Liver (tissue), 9 donors: ENCODE results near the gene BCAT1. TPM values are rescaled to one million over a fixed set of nuclear protein-coding genes. Genes with fewer than 3 reads are reported as not detected.

ENCODE experiments used
- DNase-seq: peaks from one replicate; pipeline ENCODE4 v3.0.0-alpha.2; 2017; ENCODE audit warnings: low spot score
- H3K27ac ChIP-seq, 2 donors: one replicate each; pipeline ENCODE4 v1.7.0; 2013; ENCODE audit warnings: inconsistent platforms in 2 of 2, low read length in 2 of 2, control low read depth in 1 of 2, low read depth in 1 of 2, mild to moderate bottlenecking in 1 of 2
- H3K27me3 ChIP-seq, 4 donors: one replicate each; pipeline versions ENCODE4 v1.6.1 to v1.7.0; 2013; ENCODE audit warnings: low read length in 3 of 4, inconsistent platforms in 1 of 4, mild to moderate bottlenecking in 1 of 4, moderate library complexity in 1 of 4; ENCODE audit not compliant: control insufficient read depth in 4 of 4, insufficient read depth in 4 of 4
- H3K36me3 ChIP-seq, 4 donors: one replicate each; pipeline versions ENCODE4 v1.6.1 to v1.7.0; 2013; ENCODE audit warnings: low read length in 3 of 4, mild to moderate bottlenecking in 3 of 4, low read depth in 1 of 4, moderate library complexity in 1 of 4; ENCODE audit not compliant: control insufficient read depth in 4 of 4, insufficient read depth in 3 of 4
- H3K4me1 ChIP-seq, 4 donors: one replicate each; pipeline versions ENCODE4 v1.6.1 to v1.7.0; 2013; ENCODE audit warnings: low read length in 3 of 4, mild to moderate bottlenecking in 3 of 4, moderate library complexity in 1 of 4; ENCODE audit not compliant: control insufficient read depth in 4 of 4, insufficient read depth in 4 of 4
- H3K4me3 ChIP-seq, 3 donors: one replicate each; pipeline versions ENCODE4 v1.6.1 to v1.7.0; 2013; ENCODE audit warnings: low read length in 3 of 3, control low read depth in 1 of 3, low read depth in 1 of 3, mild to moderate bottlenecking in 1 of 3
- H3K9ac ChIP-seq, 2 donors: one replicate each; pipeline ENCODE4 v1.7.0; 2013; ENCODE audit warnings: low read length in 2 of 2, mild to moderate bottlenecking in 2 of 2, moderate library complexity in 2 of 2, control low read depth in 1 of 2, low read depth in 1 of 2
- H3K9me3 ChIP-seq, 4 donors: one replicate each; pipeline versions ENCODE4 v1.6.1 to v1.7.0; 2013; ENCODE audit warnings: low read length in 3 of 4; ENCODE audit not compliant: control insufficient read depth in 4 of 4
- CTCF ChIP-seq: fragments of 150-350 bp; IDR thresholded peaks from 2 replicates; pipeline ENCODE4 v1.5.1; 2017; ENCODE audit warnings: improper control_type of control experiment, low read depth, low read length; ENCODE audit not compliant: missing input control
- EGR1 ChIP-seq, 2 donors: IDR thresholded peaks; 2 replicates each; pipeline ENCODE4 v1.6.1; 2016 to 2018; ENCODE audit warnings: antibody characterized with exemption in 2 of 2, low read depth in 2 of 2
- FOXA1 ChIP-seq: IDR thresholded peaks from 2 replicates; pipeline ENCODE4 v1.6.1; 2016; ENCODE audit warnings: antibody characterized with exemption
- FOXA2 ChIP-seq: IDR thresholded peaks from 2 replicates; pipeline ENCODE4 v1.6.1; 2016; ENCODE audit warnings: antibody characterized with exemption
- GABPA ChIP-seq, 2 donors: IDR thresholded peaks in 1 of 2; conservative IDR thresholded peaks in 1 of 2; 2 replicates each; pipeline ENCODE4 v1.6.1; 2016; ENCODE audit warnings: antibody characterized with exemption in 2 of 2, mild to moderate bottlenecking in 1 of 2, moderate library complexity in 1 of 2
- HNF4A ChIP-seq, 2 donors: conservative IDR thresholded peaks; 2 replicates each; pipeline ENCODE4 v1.6.1; 2016; ENCODE audit warnings: antibody characterized with exemption in 2 of 2, mild to moderate bottlenecking in 2 of 2
- HNF4G ChIP-seq: IDR thresholded peaks from 2 replicates; pipeline ENCODE4 v1.6.1; 2016; ENCODE audit warnings: antibody characterized with exemption
- JUND ChIP-seq, 2 donors: IDR thresholded peaks; 2 replicates each; pipeline ENCODE4 v1.6.1; 2016; ENCODE audit warnings: antibody characterized with exemption in 2 of 2
- NR2F2 ChIP-seq: IDR thresholded peaks from 2 replicates; pipeline ENCODE4 v1.6.1; 2016; ENCODE audit warnings: antibody characterized with exemption
- RAD21 ChIP-seq, 2 donors: IDR thresholded peaks; 2 replicates each; pipeline ENCODE4 v1.6.1; 2016; ENCODE audit warnings: antibody characterized with exemption in 2 of 2, mild to moderate bottlenecking in 2 of 2
- REST ChIP-seq: IDR thresholded peaks from 2 replicates; pipeline ENCODE4 v1.6.1; 2016; ENCODE audit warnings: antibody characterized with exemption, mild to moderate bottlenecking
- RXRA ChIP-seq, 2 donors: IDR thresholded peaks; 2 replicates each; pipeline ENCODE4 v1.6.1; 2017 to 2018; ENCODE audit warnings: antibody characterized with exemption in 2 of 2, mild to moderate bottlenecking in 1 of 2
- SP1 ChIP-seq: IDR thresholded peaks from 2 replicates; pipeline ENCODE4 v1.6.1; 2018; ENCODE audit warnings: antibody characterized with exemption, mild to moderate bottlenecking
- TAF1 ChIP-seq: conservative IDR thresholded peaks from 2 replicates; pipeline ENCODE4 v1.6.1; 2016; ENCODE audit warnings: antibody characterized with exemption, mild to moderate bottlenecking
- YY1 ChIP-seq: IDR thresholded peaks from 2 replicates; pipeline ENCODE4 v1.6.1; 2016; ENCODE audit warnings: antibody characterized with exemption, mild to moderate bottlenecking
- WGBS: extraction: QIAGEN DNeasy Blood & Tissue Kit; methylation state at CpG from one replicate; pipeline ENCODE4 v1.1.7; 2013; 5-methylcytosine and 5-hydroxymethylcytosine counted together
- polyA plus RNA-seq, 2 donors: library from polyadenylated mRNA; stranded (reverse) in 1 of 2; unstranded in 1 of 2; fragments of 200-250 nt in 1 of 2; fragments of >200 nt in 1 of 2; fragmentation: Nextera tagmentation in 1 of 2; extraction: Ambion mirVana in 1 of 2; gene quantifications; one replicate each; pipeline versions ENCODE4 v1.2.1 to v1.2.3, GENCODE V29; 2013 to 2015
- total RNA-seq, 2 donors: library from RNA; depleted of rRNA; stranded (reverse); fragments of >200 nt; gene quantifications; one replicate each; pipeline ENCODE4 v1.2.3, GENCODE V29; 2014
- TF ChIP-seq, protein P1 (sequence below): IDR thresholded peaks from 2 replicates; pipeline ENCODE4 v1.6.1; 2016; ENCODE audit warnings: antibody characterized with exemption
- donor health status: healthy.
- donor health status: healthy.
- donor health status: healthy.
- donor health status: healthy.
- donor health status: healthy.

Gene BCAT1
- total and polyA plus RNA-seq, 4 donors, result 0.14 to 10.0 (median 0.85) TPM

GRCh38 chr12:24954261-24954660, 5.4 kb upstream of the BCAT1 start:
- no peak overlapping the region for H3K4me3 ChIP-seq
- TF ChIP-seq, protein P1, sequence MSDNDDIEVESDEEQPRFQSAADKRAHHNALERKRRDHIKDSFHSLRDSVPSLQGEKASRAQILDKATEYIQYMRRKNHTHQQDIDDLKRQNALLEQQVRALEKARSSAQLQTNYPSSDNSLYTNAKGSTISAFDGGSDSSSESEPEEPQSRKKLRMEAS, result no peak
- TF ChIP-seq REST (no peak), CTCF (no peak), HNF4A (conservative IDR thresholded peaks at IDR 0.05) (no peak), HNF4G (no peak), TAF1 (no peak), YY1 (no peak), FOXA1 (no peak), NR2F2 (no peak), GABPA (IDR thresholded peaks at IDR 0.05 in 1 of 2, conservative IDR thresholded peaks at IDR 0.05 in 1 of 2) (no peak), EGR1 (IDR thresholded peaks at IDR 0.05; ENCODE audit: low read depth in 2 of 2) (no peak)
- no peaks in the 10 kb centered on the region for H3K27me3 ChIP-seq
- H3K27ac ChIP-seq, result no peak overlapping the region
- no peaks in the 10 kb centered on the region for H3K9me3 ChIP-seq
- H3K9ac ChIP-seq, result no peak overlapping the region
- H3K4me1 ChIP-seq, result peaks cover 0 to under 1% (median under 1%) of the 10 kb centered on the region in 4 donors
- 63% methylated on average over 3 of the region's 3 CpGs for WGBS
- no peaks in the 10 kb centered on the region for H3K36me3 ChIP-seq
- DNase-seq, result no peak

- Histone ChIP-seq H3K27me3 (peaks cover 0 to 9% (median 2%) of the 10 kb centered on the region in 4 donors), H3K9me3 (no peaks in the 10 kb centered on the region), H3K27ac (no peak overlapping the region), H3K36me3 (no peaks in the 10 kb centered on the region), H3K4me3 (no peak overlapping the region), H3K9ac (no peak overlapping the region), H3K4me1 (peaks cover 0 to 12% (median 7%) of the 10 kb centered on the region in 4 donors)
- DNase-seq, result no peak
- TF ChIP-seq RAD21 (IDR thresholded peaks at IDR 0.05) (no peak), FOXA1 (no peak), YY1 (no peak), HNF4A (conservative IDR thresholded peaks at IDR 0.05) (no peak), JUND (IDR thresholded peaks at IDR 0.05) (no peak), REST (no peak), CTCF (no peak), RXRA (IDR thresholded peaks at IDR 0.05) (no peak), TAF1 (no peak), SP1 (no peak), GABPA (IDR thresholded peaks at IDR 0.05 in 1 of 2, conservative IDR thresholded peaks at IDR 0.05 in 1 of 2) (no peak), FOXA2 (no peak)
- TF ChIP-seq, protein P1, result no peak
- 75% methylated on average over 1 of the region's 1 CpG for WGBS
Observed at GRCh38 chr12:24952389-24952788, 3.5 kb upstream of the BCAT1 start.
